Measurements from ENCODE around the gene RPL13.

The RPL13 gene

GRCh38 chr16:89557690-89558490 is 2.6 kb upstream of the RPL13 start:
- no peak overlapping the region for H3K4me2 ChIP-seq (ENCODE audit: low read length)
- no peaks in the 10 kb centered on the region for H3K27me3 ChIP-seq (ENCODE audit: control insufficient read depth, low read length)
- H3K27ac ChIP-seq (ENCODE audit: low read depth, low read length) = no peak overlapping the region
- H3K4me1 ChIP-seq (ENCODE audit: control insufficient read depth, low read length) = peaks cover 20% of the 10 kb centered on the region
- H3K79me2 ChIP-seq (ENCODE audit: control insufficient read depth, low read length) = peaks cover 32% of the 10 kb centered on the region
- peaks cover 62% of the 10 kb centered on the region for H3K36me3 ChIP-seq (ENCODE audit: control insufficient read depth, low read length)
- no peak overlapping the region for H3K4me3 ChIP-seq (ENCODE audit: low read length)
- H3K9me3 ChIP-seq (ENCODE audit: control insufficient read depth, insufficient read depth, low read length) = no peaks in the 10 kb centered on the region
- peaks cover 25% of the 10 kb centered on the region for H3F3A ChIP-seq (ENCODE audit: control insufficient read depth, insufficient read depth)
- TF ChIP-seq, protein P1, sequence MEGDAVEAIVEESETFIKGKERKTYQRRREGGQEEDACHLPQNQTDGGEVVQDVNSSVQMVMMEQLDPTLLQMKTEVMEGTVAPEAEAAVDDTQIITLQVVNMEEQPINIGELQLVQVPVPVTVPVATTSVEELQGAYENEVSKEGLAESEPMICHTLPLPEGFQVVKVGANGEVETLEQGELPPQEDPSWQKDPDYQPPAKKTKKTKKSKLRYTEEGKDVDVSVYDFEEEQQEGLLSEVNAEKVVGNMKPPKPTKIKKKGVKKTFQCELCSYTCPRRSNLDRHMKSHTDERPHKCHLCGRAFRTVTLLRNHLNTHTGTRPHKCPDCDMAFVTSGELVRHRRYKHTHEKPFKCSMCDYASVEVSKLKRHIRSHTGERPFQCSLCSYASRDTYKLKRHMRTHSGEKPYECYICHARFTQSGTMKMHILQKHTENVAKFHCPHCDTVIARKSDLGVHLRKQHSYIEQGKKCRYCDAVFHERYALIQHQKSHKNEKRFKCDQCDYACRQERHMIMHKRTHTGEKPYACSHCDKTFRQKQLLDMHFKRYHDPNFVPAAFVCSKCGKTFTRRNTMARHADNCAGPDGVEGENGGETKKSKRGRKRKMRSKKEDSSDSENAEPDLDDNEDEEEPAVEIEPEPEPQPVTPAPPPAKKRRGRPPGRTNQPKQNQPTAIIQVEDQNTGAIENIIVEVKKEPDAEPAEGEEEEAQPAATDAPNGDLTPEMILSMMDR (IDR thresholded peaks at IDR 0.05; ENCODE audit: low read depth, low read length, poor library complexity, severe bottlenecking) = peak; percentile 32
- no peak for TF ChIP-seq EZH2phosphoT487 (IDR thresholded peaks at IDR 0.05; ENCODE audit: borderline replicate concordance, low read length)
- H4K20me1 ChIP-seq (ENCODE audit: control insufficient read depth, insufficient read depth, low read depth, low read length) = peaks cover 18% of the 10 kb centered on the region
- no peaks in the 10 kb centered on the region for H3K9me2 ChIP-seq (replicated peaks; ENCODE audit: control insufficient read depth, low read length)

DNA sequence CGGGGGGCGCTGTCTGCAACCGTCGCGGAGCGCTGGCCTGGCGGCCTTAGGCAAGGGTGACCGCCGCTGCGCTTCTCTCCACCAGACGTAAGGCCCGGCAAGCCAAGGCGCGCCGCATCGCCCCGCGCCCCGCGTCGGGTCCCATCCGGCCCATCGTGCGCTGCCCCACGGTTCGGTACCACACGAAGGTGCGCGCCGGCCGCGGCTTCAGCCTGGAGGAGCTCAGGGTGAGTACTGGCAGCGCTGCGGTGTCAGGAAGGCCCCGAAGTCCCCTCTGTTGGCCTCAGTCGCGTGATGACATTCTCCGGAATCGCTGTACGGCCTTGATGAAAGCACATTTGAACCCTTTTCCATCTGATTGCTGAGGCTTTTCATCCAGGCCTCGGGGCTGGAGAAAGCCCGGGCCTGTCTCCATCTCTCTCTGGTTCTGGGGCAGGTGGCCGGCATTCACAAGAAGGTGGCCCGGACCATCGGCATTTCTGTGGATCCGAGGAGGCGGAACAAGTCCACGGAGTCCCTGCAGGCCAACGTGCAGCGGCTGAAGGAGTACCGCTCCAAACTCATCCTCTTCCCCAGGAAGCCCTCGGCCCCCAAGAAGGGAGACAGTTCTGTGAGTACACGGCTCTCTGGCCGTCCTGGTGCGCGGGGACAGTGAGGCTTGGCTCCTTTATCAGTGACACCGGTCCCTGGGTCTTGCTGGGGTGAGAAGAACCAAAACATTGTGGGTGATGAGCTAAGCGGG is 831 bp downstream of the RPL13 start:
- TF ChIP-seq EZH2phosphoT487 (IDR thresholded peaks at IDR 0.05; ENCODE audit: borderline replicate concordance, low read length) = no peak
- TF ChIP-seq, protein P1 (IDR thresholded peaks at IDR 0.05; ENCODE audit: low read depth, low read length, poor library complexity, severe bottlenecking) = no peak
- Histone ChIP-seq H3K4me3 (ENCODE audit: low read length) (peak overlapping the region; percentile 97), H4K20me1 (ENCODE audit: control insufficient read depth, insufficient read depth, low read depth, low read length) (peaks cover 37% of the 10 kb centered on the region), H3K4me1 (ENCODE audit: control insufficient read depth, low read length) (peaks cover 53% of the 10 kb centered on the region), H3K27ac (ENCODE audit: low read depth, low read length) (peak overlapping the region; percentile 79), H3K9me3 (ENCODE audit: control insufficient read depth, insufficient read depth, low read length) (no peaks in the 10 kb centered on the region), H3K79me2 (ENCODE audit: control insufficient read depth, low read length) (peaks cover 43% of the 10 kb centered on the region), H3K9me2 (replicated peaks; ENCODE audit: control insufficient read depth, low read length) (no peaks in the 10 kb centered on the region), H3F3A (ENCODE audit: control insufficient read depth, insufficient read depth) (peaks cover 57% of the 10 kb centered on the region), H3K4me2 (ENCODE audit: low read length) (peak overlapping the region; percentile 85), H3K36me3 (ENCODE audit: control insufficient read depth, low read length) (peaks cover 77% of the 10 kb centered on the region), H3K27me3 (ENCODE audit: control insufficient read depth, low read length) (no peaks in the 10 kb centered on the region)

DNA sequence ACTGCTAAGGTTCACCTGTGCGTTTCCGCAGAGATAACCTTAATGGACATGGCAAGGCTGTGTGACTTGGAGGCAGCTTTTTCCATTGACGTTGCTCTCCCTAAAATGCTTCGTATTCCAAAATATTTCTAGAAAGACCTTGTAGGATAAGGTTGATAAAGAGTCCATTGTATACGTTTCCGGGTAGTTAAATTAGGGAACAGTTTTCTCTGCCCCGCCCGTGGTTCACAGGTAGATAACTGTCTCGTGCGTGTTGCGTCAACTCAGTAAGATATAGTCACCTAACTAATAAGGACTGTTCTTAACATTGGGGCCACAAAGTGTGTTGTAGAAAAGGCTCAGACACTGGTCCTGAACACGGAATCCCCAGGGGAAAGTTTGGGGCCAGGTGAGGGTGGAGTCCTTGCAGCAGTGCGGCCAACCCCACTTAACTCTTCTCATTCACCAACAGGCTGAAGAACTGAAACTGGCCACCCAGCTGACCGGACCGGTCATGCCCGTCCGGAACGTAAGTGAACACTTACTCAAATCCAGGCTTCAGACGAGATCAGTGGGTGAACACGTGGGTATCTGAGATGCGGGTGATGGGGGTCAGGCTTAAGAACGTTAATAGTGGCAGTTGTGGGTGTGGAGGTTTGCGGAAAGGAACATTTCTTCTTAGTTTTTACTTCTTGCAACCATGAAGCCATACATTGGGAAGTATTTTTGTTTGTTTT is 1.6 kb downstream of the RPL13 start:
- no peaks in the 10 kb centered on the region for H3K27me3 ChIP-seq (ENCODE audit: control insufficient read depth, low read length)
- no peaks in the 10 kb centered on the region for H3K9me3 ChIP-seq (ENCODE audit: control insufficient read depth, insufficient read depth, low read length)
- peaks cover 72% of the 10 kb centered on the region for H3K36me3 ChIP-seq (ENCODE audit: control insufficient read depth, low read length)
- H3K9me2 ChIP-seq (replicated peaks; ENCODE audit: control insufficient read depth, low read length) = no peaks in the 10 kb centered on the region
- H3K4me3 ChIP-seq (ENCODE audit: low read length) = peak overlapping the region; percentile 97
- TF ChIP-seq, protein P1 (IDR thresholded peaks at IDR 0.05; ENCODE audit: low read depth, low read length, poor library complexity, severe bottlenecking) = no peak
- TF ChIP-seq EZH2phosphoT487 (IDR thresholded peaks at IDR 0.05; ENCODE audit: borderline replicate concordance, low read length) = no peak
- H3K27ac ChIP-seq (ENCODE audit: low read depth, low read length) = peak overlapping the region; percentile 79
- peaks cover 43% of the 10 kb centered on the region for H3K79me2 ChIP-seq (ENCODE audit: control insufficient read depth, low read length)
- peaks cover 37% of the 10 kb centered on the region for H4K20me1 ChIP-seq (ENCODE audit: control insufficient read depth, insufficient read depth, low read depth, low read length)
- H3F3A ChIP-seq (ENCODE audit: control insufficient read depth, insufficient read depth) = peaks cover 62% of the 10 kb centered on the region
- peaks cover 53% of the 10 kb centered on the region for H3K4me1 ChIP-seq (ENCODE audit: control insufficient read depth, low read length)
- H3K4me2 ChIP-seq (ENCODE audit: low read length) = peak overlapping the region; percentile 85
